Lung (tissue), 12 donors: ENCODE results near the gene LHFPL3. TPM values are rescaled to one million over a fixed set of nuclear protein-coding genes. Genes with fewer than 3 reads are reported as not detected.

Experiments
- ATAC-seq: fragments of 200-7000 bp; cut with Tn5 transposase; one replicate; pipeline ENCODE4 v1.9.1; 2020; ENCODE audit warnings: moderate number of reproducible peaks; ENCODE audit not compliant: insufficient read depth, low FRiP score
- DNase-seq, 3 donors: peaks; one replicate each; pipeline ENCODE4 v3.0.0-alpha.2; 2013 to 2017
- H3K27ac ChIP-seq, 2 donors: one replicate each; pipeline ENCODE4 v1.5.1; 2013; ENCODE audit warnings: mild to moderate bottlenecking in 2 of 2, moderate library complexity in 2 of 2, control low read depth in 1 of 2, inconsistent platforms in 1 of 2, low read depth in 1 of 2, low read length in 1 of 2
- H3K27me3 ChIP-seq, 3 donors: one replicate each; pipeline ENCODE4 v1.5.1; 2013; ENCODE audit warnings: low read length in 2 of 3; ENCODE audit not compliant: control insufficient read depth in 3 of 3, insufficient read depth in 3 of 3
- H3K36me3 ChIP-seq, 4 donors: one replicate each; pipeline ENCODE4 v1.5.1; 2013; ENCODE audit warnings: low read length in 4 of 4, mild to moderate bottlenecking in 1 of 4, moderate library complexity in 1 of 4; ENCODE audit not compliant: control insufficient read depth in 4 of 4, insufficient read depth in 4 of 4
- H3K4me1 ChIP-seq, 5 donors: one replicate each; pipeline ENCODE4 v1.5.1; 2013; ENCODE audit warnings: low read length in 5 of 5, mild to moderate bottlenecking in 2 of 5, moderate library complexity in 1 of 5; ENCODE audit not compliant: control insufficient read depth in 5 of 5, insufficient read depth in 5 of 5
- H3K4me3 ChIP-seq: one replicate; pipeline ENCODE4 v1.5.1; 2013; ENCODE audit warnings: mild to moderate bottlenecking, control low read depth, moderate library complexity
- H3K9ac ChIP-seq, 2 donors: one replicate each; pipeline ENCODE4 v1.5.1; 2013; ENCODE audit warnings: low read length in 2 of 2, control low read depth in 1 of 2; ENCODE audit not compliant: insufficient read depth in 1 of 2
- H3K9me3 ChIP-seq, 4 donors: one replicate each; pipeline ENCODE4 v1.5.1; 2013; ENCODE audit warnings: low read length in 3 of 4, mild to moderate bottlenecking in 1 of 4, moderate library complexity in 1 of 4; ENCODE audit not compliant: control insufficient read depth in 4 of 4, insufficient read depth in 3 of 4
- CTCF ChIP-seq: IDR thresholded peaks from 2 replicates; pipeline ENCODE4 v1.5.1; 2012; ENCODE audit warnings: mild to moderate bottlenecking; ENCODE audit errors: control extremely low read depth, extremely low read depth
- WGBS, 2 donors: extraction: QIAGEN DNeasy Blood & Tissue Kit; methylation state at CpG; one replicate each; pipeline ENCODE4 v1.1.7; 2013; 5-methylcytosine and 5-hydroxymethylcytosine counted together
- polyA plus RNA-seq, 2 donors: library from polyadenylated mRNA; stranded (reverse); fragments of 200-250 nt; gene quantifications; one replicate each; pipeline ENCODE4 v1.2.1, GENCODE V29; 2013
- total RNA-seq, 2 donors: library from RNA; depleted of rRNA in 1 of 2; stranded (reverse); fragments of >200 nt in 1 of 2; gene quantifications; one replicate each; pipeline ENCODE4 v1.2.1, GENCODE V29; 2014 to 2021
- donor health status: control.
- donor health status: control.
- donor health status: Bipolar disorder and iron deficiency.
- donor health status: healthy.
- donor health status: DM: yes; HTN: yes; CAD: no.

The LHFPL3 gene
- total and polyA plus RNA-seq, 4 donors = not detected

DNA sequence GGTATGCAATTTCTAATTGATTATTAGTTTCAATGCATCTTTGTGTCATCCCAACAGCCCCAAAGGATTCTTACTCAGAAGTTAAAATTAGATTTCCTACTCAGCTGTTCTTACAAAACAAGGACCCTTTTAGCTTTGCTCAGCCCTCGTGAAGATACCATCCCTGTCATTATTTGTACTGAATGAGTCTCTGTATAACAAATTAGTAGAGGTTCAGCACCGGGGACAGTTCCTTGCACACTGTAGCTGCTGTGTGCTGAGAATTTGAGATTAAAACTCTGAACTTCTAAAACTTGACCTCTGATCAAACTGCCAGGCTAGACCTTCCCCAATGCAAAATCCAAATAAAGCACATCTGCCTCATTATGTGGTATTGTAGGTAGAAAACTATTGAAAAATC lies 299.1 kb downstream of the LHFPL3 start:
- ATAC-seq (no peak), DNase-seq (peak; percentile 25 to 72 (median 28))
- 4 to 8% methylated on average over 2 of the region's 2 CpGs for WGBS, 2 donors
- H3K4me1 ChIP-seq = no peaks in the 10 kb centered on the region
- H3K27ac ChIP-seq = no peak overlapping the region
- H3K9ac ChIP-seq = no peak overlapping the region
- TF ChIP-seq CTCF = no peak
- no peaks in the 10 kb centered on the region for H3K27me3 ChIP-seq
- H3K36me3 ChIP-seq = no peaks in the 10 kb centered on the region
- H3K9me3 ChIP-seq = no peaks in the 10 kb centered on the region
- H3K4me3 ChIP-seq = no peak overlapping the region

- WGBS, 2 donors = 78 to 80% methylated on average over 1 of the region's 1 CpG
- Histone ChIP-seq H3K36me3 (no peaks in the 10 kb centered on the region), H3K9ac (no peak overlapping the region), H3K27me3 (no peaks in the 10 kb centered on the region), H3K27ac (no peak overlapping the region), H3K9me3 (no peaks in the 10 kb centered on the region), H3K4me1 (no peaks in the 10 kb centered on the region), H3K4me3 (no peak overlapping the region)
- no peak for TF ChIP-seq CTCF
- no peak for DNase-seq
- no peak for ATAC-seq
Observed at GRCh38 chr7:104628017-104628416, 299.6 kb downstream of the LHFPL3 start.

DNA sequence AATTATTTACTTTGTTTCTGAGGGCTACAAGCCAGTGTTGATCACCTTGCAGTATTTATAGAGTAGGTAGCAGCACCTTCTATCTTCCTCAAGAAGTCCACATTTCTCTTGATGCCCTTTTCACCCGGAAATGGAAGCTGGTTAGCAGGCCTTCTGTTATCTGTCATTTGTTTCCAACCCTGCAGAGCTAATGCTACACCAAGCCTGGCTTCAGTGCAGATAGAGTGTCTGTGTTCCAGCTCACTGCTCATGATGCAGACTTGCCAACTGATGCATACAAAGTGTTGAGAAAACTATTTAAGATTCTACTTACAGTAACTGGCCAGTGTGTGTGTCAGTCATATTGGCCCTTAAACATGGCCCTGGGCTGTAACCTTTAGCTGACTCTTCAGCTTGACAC lies 301.0 kb downstream of the LHFPL3 start:
- ATAC-seq (no peak), DNase-seq (no peak)
- Histone ChIP-seq H3K9me3 (no peaks in the 10 kb centered on the region), H3K4me1 (no peaks in the 10 kb centered on the region), H3K27ac (no peak overlapping the region), H3K27me3 (no peaks in the 10 kb centered on the region), H3K36me3 (no peaks in the 10 kb centered on the region), H3K4me3 (no peak overlapping the region), H3K9ac (no peak overlapping the region)
- 63 to 80% methylated on average over 1 of the region's 1 CpG for WGBS, 2 donors
- TF ChIP-seq CTCF = no peak

GRCh38 chr7:104640506-104640905 lies 312.1 kb downstream of the LHFPL3 start:
- ATAC-seq = no peak
- H3K27ac ChIP-seq = no peak overlapping the region
- WGBS, 2 donors = 93% methylated on average over 4 of the region's 4 CpGs

More at GRCh38 chr7:104640506-104640905, 312.1 kb downstream of the LHFPL3 start:
- DNase-seq = no peak
- no peak overlapping the region for H3K9ac ChIP-seq
- H3K4me3 ChIP-seq = no peak overlapping the region
- TF ChIP-seq CTCF = no peak
- no peaks in the 10 kb centered on the region for H3K4me1 ChIP-seq
- H3K36me3 ChIP-seq = no peaks in the 10 kb centered on the region
- H3K9me3 ChIP-seq = no peaks in the 10 kb centered on the region
- no peaks in the 10 kb centered on the region for H3K27me3 ChIP-seq
